ENCODE measurements around the gene ADA. TPM values are rescaled to one million over a fixed set of nuclear protein-coding genes. Genes with fewer than 3 reads are reported as not detected.
A peak's percentile ranks its signal among the peaks of the same experiment; 100 is the strongest.

ADA gene
- total and polyA plus RNA-seq, 2 of the 13 experiments (the other 11 are each of a cell fraction or from before 2014, with no cell fraction given), result 2.5 to 11.3 TPM

DNA sequence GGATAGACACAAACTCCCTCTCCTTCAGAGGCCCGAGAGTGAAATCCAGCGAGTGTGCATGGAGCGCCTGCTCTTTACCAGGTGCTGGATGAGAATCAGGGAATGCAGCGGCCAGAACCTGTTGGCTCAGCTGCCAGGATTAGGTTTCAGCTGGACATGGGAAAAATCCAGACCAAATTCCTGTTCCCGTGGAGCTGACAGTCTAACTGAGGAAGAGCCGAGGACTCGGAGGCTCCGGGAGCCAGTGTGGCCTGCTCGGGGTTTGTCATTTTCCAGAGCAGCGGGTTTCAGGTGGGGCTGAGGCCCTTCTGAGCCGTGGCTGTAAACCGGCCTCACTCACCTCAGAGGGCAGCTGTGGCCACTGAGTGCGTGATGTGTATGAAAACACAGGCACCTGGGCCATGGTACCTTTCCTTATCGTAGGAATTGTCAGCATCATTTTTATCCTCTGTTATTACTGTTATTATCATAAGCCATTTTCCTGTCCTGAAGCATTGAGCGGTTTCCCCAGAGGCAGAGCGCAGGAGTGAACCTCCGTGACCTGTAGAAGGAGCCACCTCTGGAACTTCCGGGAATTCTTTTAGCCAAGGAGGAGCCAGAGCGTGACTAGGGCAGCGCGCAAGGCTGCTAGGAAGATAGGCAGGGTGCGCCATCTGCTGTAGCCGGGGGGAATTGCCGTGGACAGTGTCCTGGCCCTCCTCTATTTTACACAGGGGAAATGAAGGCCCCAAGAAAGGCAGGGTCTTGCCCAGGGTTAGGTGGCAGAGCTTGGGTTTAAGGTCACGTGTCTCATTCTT, 41.8 kb downstream of the ADA start (continued):
- TF ChIP-seq, protein P1, sequence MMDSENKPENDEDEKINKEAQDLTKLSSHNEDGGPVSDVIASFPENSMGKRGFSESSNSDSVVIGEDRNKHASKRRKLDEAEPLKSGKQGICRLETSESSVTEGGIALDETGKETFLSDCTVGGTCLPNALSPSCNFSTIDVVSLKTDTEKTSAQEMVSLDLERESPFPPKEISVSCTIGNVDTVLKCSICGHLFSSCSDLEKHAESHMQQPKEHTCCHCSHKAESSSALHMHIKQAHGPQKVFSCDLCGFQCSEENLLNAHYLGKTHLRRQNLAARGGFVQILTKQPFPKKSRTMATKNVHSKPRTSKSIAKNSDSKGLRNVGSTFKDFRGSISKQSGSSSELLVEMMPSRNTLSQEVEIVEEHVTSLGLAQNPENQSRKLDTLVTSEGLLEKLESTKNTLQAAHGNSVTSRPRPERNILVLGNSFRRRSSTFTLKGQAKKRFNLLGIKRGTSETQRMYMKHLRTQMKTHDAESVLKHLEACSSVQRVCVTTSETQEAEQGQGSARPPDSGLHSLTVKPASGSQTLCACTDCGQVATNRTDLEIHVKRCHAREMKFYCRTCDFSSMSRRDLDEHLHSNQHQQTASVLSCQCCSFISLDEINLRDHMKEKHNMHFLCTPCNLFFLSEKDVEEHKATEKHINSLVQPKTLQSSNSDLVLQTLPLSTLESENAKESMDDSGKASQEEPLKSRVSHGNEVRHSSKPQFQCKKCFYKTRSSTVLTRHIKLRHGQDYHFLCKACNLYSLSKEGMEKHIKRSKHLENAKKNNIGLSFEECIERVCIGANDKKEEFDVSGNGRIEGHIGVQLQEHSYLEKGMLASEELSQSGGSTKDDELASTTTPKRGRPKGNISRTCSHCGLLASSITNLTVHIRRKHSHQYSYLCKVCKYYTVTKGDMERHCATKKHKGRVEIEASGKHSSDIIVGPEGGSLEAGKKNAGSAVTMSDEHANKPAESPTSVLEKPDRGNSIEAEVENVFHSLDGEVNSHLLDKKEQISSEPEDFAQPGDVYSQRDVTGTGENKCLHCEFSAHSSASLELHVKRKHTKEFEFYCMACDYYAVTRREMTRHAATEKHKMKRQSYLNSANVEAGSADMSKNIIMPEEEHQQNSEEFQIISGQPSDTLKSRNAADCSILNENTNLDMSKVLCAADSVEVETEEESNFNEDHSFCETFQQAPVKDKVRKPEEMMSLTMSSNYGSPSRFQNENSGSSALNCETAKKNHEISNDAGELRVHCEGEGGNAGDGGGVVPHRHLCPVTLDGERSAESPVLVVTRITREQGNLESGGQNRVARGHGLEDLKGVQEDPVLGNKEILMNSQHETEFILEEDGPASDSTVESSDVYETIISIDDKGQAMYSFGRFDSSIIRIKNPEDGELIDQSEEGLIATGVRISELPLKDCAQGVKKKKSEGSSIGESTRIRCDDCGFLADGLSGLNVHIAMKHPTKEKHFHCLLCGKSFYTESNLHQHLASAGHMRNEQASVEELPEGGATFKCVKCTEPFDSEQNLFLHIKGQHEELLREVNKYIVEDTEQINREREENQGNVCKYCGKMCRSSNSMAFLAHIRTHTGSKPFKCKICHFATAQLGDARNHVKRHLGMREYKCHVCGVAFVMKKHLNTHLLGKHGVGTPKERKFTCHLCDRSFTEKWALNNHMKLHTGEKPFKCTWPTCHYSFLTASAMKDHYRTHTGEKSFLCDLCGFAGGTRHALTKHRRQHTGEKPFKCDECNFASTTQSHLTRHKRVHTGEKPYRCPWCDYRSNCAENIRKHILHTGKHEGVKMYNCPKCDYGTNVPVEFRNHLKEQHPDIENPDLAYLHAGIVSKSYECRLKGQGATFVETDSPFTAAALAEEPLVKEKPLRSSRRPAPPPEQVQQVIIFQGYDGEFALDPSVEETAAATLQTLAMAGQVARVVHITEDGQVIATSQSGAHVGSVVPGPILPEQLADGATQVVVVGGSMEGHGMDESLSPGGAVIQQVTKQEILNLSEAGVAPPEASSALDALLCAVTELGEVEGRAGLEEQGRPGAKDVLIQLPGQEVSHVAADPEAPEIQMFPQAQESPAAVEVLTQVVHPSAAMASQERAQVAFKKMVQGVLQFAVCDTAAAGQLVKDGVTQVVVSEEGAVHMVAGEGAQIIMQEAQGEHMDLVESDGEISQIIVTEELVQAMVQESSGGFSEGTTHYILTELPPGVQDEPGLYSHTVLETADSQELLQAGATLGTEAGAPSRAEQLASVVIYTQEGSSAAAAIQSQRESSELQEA (CRISPR knock-in tag; IDR thresholded peaks at IDR 0.05; ENCODE audit: not compliant biosample characterization), result peak; percentile 53
- peak; percentile 95 for TF ChIP-seq ZFX (CRISPR knock-in tag; IDR thresholded peaks at IDR 0.05; ENCODE audit: low read depth)
- TF ChIP-seq, protein P2, sequence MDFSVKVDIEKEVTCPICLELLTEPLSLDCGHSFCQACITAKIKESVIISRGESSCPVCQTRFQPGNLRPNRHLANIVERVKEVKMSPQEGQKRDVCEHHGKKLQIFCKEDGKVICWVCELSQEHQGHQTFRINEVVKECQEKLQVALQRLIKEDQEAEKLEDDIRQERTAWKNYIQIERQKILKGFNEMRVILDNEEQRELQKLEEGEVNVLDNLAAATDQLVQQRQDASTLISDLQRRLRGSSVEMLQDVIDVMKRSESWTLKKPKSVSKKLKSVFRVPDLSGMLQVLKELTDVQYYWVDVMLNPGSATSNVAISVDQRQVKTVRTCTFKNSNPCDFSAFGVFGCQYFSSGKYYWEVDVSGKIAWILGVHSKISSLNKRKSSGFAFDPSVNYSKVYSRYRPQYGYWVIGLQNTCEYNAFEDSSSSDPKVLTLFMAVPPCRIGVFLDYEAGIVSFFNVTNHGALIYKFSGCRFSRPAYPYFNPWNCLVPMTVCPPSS (IDR thresholded peaks at IDR 0.05), result no peak
- TF ChIP-seq SIN3A (IDR thresholded peaks at IDR 0.05; ENCODE audit: borderline replicate concordance, low read depth, low read length), result peak; percentile 93
- TF ChIP-seq, protein P3, sequence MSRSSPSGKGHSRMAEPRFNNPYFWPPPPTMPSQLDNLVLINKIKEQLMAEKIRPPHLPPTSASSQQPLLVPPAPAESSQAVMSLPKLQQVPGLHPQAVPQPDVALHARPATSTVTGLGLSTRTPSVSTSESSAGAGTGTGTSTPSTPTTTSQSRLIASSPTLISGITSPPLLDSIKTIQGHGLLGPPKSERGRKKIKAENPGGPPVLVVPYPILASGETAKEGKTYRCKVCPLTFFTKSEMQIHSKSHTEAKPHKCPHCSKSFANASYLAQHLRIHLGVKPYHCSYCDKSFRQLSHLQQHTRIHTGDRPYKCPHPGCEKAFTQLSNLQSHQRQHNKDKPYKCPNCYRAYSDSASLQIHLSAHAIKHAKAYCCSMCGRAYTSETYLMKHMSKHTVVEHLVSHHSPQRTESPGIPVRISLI (CRISPR knock-in tag; IDR thresholded peaks at IDR 0.05; ENCODE audit: borderline replicate concordance), result 0 out of 2 replicates have a peak, but pooled peaks have one; percentile 36
- TF ChIP-seq SIX4 (CRISPR knock-in tag; IDR thresholded peaks at IDR 0.05), result peak; percentile 54; the same call in 1 of the 2 replicates
- TF ChIP-seq ZNF224 (CRISPR knock-in tag; IDR thresholded peaks at IDR 0.05), result peak; percentile 85; the same call in 1 of the 2 replicates
- TF ChIP-seq RBM39 (IDR thresholded peaks at IDR 0.05; ENCODE audit: low read depth, low read length, poor library complexity, severe bottlenecking), result no peak
- TF ChIP-seq ZNF274 (CRISPR knock-in tag; IDR thresholded peaks at IDR 0.05), result peak; percentile 76; the same call in 1 of the 2 replicates
- no peak; the same call in 1 of the 2 replicates for TF ChIP-seq FOSL1 (CRISPR knock-in tag; IDR thresholded peaks at IDR 0.05; ENCODE audit: borderline replicate concordance)
- 0 out of 2 replicates have a peak, but pooled peaks have one; percentile 13 for TF ChIP-seq HMG20A (CRISPR knock-in tag; IDR thresholded peaks at IDR 0.05; ENCODE audit: borderline replicate concordance)
- TF ChIP-seq NCOA5 (CRISPR knock-in tag; IDR thresholded peaks at IDR 0.05), result no peak
- TF ChIP-seq, protein P4, sequence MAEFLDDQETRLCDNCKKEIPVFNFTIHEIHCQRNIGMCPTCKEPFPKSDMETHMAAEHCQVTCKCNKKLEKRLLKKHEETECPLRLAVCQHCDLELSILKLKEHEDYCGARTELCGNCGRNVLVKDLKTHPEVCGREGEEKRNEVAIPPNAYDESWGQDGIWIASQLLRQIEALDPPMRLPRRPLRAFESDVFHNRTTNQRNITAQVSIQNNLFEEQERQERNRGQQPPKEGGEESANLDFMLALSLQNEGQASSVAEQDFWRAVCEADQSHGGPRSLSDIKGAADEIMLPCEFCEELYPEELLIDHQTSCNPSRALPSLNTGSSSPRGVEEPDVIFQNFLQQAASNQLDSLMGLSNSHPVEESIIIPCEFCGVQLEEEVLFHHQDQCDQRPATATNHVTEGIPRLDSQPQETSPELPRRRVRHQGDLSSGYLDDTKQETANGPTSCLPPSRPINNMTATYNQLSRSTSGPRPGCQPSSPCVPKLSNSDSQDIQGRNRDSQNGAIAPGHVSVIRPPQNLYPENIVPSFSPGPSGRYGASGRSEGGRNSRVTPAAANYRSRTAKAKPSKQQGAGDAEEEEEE (CRISPR knock-in tag; IDR thresholded peaks at IDR 0.05; ENCODE audit: borderline replicate concordance), result no peak
- peak; percentile 89; the same call in 1 of the 2 replicates for TF ChIP-seq ZNF615 (CRISPR knock-in tag; IDR thresholded peaks at IDR 0.05; ENCODE audit: borderline replicate concordance)
- no peak for TF ChIP-seq ZNF563 (CRISPR knock-in tag; IDR thresholded peaks at IDR 0.05)
- TF ChIP-seq ZNF441 (CRISPR knock-in tag; IDR thresholded peaks at IDR 0.05; ENCODE audit: borderline replicate concordance), result peak; percentile 82

Data from HepG2 (cell line).